HUDEP-2 (cell line): ENCODE data around the gene ARHGAP9.

Experiments
- DNase-seq, 76 experiments: peaks; one replicate each; lab custom pipeline; 2025; ENCODE audit not compliant: unreplicated experiment in 76 of 76; lab: John Stamatoyannopoulos, UW

The ARHGAP9 gene

DNA sequence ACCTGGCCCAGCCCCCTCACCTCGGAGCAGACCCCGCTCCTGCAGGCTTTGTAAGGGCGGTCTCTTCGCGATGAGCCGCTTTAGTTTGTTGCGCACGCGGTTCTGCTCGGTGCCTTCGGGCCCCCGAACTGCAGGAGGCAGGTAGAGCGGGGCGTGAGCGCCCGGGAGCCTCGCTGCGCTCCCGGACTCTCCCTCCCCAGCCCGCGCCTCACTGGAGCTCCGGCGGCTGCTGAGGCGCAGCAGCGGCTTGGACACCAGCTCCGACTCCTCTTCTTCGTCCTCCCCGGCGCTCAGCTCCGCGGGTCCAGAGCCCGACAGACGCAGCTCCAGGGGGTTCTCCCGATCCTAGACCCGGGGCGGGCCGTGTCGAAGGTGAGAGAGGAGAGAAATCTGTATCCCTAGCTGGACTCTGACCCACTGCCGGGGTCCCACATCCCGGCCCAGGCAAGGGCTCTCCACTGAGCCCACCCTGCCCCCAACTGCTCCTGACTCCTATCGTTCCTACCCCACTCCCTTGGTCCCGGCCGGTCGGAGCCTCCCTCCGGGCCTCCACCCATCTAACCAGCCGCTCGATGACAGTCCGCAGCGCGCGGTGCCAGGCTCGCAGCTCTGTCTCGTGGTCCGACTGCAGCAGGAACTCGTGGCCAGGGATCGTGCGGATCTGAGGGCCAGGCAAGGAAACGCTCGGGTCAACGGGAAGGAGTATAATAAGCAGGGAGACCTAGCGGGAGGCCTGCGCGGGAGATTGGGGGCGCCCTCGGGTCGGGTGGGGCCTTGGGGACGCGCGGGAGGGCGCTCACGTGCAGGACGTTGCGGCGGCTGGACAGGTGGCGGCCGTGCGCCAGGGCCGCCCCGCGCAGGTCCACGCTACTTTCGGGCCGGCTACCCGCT lies 4.2 kb downstream of the ARHGAP9 start:
- no peak for DNase-seq

DNA sequence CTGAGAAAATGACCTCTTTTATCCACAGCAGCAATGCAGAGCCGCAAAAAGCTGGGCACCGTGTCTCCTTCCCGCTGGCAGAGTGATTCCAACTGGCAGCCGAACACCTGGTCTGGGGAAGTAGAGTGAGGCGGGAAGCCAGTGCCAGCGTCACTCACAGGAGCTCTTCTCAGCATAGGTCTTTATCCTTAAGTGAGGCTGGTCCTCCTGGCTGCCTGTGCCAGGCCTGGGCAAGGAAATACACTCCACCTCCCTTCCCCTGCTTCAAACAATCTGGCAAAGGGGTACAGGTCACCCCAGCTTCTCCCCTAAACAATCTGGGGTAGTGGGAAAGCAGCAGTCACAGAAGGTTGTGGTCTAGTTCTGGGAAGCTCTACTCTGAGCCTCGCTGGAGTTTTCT lies 4.8 kb downstream of the ARHGAP9 start:
- DNase-seq = no peak

DNA sequence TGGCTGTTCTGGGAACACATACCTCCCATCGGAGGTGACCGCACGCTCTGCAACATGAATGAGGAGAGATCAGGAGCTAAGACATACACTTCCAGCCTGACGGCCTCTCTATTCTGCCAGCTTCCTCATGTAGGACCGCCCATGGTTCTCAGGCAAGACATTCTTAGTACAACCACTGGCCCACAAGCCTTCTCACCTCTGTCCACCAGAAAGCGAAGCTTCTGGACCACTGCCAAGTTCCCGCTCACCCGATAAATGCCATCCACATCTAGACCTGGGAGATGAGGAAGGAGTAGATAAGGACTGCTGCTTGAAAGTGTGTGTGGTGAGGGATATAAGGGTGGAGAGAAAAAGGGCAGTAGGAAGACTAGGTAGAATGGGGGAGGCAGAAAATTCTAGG lies 5.2 kb downstream of the ARHGAP9 start:
- DNase-seq = peak in 2 of 76 experiments; percentile 5 to 12

DNA sequence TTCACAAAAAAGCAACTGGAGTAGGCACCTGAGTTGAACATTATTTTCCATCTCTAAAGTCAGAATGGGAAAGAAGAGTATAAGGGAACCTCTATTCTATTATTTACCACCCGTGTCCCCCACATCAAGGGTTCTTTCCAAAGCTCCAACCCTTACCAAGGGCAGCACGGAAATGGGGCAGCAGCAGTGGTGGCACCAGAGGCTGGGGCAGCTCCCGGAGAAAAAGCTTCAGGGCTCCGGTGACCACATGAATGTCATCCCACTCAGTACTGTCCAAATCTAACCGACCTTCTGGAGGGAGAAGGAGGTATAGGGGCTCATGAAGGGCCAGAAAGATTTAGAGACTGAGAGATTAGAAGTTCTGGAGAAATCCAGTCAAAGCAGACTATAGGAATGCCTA lies 5.8 kb downstream of the ARHGAP9 start:
- DNase-seq = no peak

DNA sequence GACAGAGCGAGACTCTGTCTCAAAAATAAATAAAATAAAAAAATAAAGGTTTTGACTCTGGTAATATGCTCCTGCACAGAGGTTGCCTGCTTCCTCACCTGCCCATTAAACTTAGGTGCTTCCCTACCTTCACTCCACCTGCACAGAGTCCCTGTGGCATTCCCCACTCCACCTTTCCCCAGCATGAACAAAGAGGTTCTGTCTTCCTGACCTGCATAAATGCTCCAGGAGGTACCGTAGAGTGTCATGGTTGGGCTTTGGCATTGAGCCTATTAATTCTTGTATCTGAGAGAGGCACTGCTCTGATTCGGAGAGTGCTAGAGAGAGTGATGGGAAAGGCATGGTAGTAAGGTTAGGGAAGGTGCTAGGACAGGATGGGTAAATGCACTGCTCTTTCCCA lies 6.3 kb downstream of the ARHGAP9 start:
- no peak for DNase-seq

DNA sequence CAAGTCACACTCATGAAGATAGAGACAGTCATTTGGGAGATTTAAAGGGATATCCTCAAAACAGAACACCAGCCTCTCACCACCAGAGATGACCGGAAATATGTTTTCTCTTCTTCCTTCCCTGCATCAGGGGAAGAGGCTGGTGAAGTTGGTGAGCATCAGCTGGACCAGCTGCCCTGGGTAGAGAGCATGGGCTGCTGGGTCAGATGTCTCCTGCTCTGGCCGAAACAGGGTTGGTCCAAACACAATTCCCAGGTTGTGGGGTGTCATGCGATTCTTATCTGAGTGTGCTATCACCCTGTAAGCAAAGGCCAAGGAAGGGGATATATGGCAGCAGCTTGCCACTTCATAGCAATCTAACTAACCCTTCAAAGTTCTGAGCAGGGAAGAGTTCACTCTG lies 7.3 kb downstream of the ARHGAP9 start:
- DNase-seq = no peak

DNA sequence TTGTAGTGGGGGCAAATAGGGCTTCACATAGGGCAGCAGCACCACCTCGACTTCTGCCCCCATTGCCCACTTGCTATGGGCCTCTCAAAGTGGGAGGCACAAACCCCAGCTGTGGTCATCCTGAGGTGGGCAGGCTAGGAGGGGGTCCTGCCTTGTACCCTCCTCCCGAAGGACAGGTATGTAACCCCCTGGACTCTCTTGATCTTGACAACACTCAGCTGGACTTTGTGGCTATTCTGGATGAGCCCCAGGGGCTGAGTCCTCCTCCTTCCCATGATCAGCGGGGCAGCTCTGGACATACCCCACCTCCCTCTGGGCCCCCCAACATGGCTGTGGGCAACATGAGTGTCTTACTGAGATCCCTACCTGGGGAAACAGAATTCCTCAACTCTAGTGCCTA lies 8.0 kb downstream of the ARHGAP9 start:
- no peak for DNase-seq

DNA sequence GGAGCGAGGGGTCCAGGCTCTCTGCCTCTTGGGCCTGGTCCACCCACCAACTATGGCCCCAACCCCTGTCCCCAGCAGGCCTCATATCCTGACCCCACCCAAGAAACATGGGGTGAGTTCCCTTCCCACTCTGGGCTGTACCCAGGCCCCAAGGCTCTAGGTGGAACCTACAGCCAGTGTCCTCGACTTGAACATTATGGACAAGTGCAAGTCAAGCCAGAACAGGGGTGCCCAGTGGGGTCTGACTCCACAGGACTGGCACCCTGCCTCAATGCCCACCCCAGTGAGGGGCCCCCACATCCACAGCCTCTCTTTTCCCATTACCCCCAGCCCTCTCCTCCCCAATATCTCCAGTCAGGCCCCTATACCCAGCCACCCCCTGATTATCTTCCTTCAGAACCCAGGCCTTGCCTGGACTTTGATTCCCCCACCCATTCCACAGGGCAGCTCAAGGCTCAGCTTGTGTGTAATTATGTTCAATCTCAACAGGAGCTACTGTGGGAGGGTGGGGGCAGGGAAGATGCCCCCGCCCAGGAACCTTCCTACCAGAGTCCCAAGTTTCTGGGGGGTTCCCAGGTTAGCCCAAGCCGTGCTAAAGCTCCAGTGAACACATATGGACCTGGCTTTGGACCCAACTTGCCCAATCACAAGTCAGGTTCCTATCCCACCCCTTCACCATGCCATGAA lies 8.6 kb downstream of the ARHGAP9 start:
- DNase-seq = no peak

DNA sequence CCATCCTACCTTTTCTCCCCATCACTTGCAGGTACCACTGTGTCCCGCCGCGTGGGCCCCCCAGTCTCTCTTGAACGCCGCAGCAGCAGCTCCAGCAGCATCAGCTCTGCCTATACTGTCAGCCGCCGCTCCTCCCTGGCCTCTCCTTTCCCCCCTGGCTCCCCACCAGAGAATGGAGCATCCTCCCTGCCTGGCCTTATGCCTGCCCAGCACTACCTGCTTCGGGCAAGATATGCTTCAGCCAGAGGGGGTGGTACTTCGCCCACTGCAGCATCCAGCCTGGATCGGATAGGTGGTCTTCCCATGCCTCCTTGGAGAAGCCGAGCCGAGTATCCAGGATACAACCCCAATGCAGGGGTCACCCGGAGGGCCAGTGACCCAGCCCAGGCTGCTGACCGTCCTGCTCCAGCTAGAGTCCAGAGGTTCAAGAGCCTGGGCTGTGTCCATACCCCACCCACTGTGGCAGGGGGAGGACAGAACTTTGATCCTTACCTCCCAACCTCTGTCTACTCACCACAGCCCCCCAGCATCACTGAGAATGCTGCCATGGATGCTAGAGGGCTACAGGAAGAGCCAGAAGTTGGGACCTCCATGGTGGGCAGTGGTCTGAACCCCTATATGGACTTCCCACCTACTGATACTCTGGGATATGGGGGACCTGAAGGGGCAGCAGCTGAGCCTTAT lies 9.2 kb downstream of the ARHGAP9 start:
- DNase-seq = no peak

DNA sequence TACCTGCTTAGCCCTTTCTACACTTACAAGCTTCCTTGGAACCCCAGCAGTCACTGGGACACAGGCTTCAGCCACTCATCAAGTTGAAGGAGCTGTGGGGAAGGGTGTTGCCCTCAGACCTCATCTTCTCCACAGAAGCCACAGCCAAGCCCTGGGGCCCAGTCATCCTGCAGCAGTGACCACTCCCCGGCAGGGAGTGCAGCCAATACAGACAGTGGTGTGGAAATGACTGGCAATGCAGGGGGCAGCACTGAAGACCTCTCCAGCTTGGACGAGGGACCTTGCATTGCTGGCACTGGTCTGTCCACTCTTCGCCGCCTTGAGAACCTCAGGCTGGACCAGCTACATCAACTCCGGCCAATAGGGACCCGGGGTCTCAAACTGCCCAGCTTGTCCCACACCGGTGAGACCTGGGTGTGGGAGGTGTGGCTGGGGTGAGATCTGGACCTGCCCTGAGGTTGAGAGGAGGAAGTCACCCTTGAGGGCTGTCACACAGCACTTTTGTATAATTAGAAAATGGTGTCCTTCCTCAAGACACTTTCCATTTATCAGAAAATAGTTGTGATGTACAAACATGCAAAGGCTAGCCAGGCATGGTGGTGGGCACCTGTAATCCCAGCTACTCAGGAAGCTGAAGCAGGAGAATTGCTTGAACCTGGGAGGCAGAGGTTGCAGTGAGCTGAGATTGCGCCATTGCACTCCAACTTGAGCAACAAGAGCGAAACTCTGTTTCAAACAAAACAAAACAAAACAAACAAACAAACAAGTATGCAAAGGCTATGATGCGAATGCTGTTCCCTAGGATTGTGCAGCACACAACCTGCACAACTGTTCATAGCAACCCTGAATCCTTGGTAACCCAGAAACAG lies 10.1 kb downstream of the ARHGAP9 start:
- DNase-seq = peak in 8 of 76 experiments; percentile 9 to 27 (median 14)

DNA sequence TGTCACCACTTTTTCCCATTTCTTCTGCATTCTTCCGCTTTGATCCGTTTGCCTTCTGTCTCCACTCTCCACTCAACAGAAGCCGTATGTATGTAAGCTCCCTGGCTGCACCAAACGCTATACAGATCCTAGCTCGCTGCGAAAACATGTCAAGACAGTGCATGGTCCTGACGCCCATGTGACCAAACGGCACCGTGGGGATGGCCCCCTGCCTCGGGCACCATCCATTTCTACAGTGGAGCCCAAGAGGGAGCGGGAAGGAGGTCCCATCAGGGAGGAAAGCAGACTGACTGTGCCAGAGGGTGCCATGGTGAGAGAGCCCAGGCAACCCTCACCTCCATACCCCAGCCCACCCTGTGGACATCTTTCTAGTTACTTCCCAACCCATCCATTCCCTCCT lies 11.8 kb downstream of the ARHGAP9 start:
- DNase-seq = no peak

DNA sequence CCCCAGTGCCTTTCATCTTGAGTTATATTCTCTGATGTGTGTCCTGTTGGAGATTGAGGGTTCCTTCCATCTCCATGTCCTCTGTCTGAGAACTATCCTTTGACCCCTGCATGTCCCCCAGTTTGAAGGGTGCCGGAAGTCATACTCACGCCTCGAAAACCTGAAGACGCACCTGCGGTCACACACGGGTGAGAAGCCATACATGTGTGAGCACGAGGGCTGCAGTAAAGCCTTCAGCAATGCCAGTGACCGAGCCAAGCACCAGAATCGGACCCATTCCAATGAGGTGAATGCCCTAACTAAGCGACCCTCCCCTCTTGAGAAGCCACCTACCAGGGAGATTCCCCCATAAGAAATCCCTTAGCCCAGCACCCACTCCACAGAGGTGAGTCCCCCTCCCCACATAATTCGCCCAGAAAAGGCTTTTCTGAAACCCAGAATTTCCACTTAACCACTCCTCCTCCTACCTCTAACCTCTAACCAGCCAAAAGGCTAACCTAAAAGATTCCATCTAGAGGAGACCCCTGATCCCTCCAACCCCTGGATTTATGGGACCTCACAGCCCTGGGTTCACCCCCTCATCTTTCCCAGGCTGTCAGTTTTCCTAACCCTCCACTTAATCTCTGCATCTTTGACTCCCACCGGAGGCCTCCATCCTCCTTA lies 12.3 kb downstream of the ARHGAP9 start:
- no peak for DNase-seq

DNA sequence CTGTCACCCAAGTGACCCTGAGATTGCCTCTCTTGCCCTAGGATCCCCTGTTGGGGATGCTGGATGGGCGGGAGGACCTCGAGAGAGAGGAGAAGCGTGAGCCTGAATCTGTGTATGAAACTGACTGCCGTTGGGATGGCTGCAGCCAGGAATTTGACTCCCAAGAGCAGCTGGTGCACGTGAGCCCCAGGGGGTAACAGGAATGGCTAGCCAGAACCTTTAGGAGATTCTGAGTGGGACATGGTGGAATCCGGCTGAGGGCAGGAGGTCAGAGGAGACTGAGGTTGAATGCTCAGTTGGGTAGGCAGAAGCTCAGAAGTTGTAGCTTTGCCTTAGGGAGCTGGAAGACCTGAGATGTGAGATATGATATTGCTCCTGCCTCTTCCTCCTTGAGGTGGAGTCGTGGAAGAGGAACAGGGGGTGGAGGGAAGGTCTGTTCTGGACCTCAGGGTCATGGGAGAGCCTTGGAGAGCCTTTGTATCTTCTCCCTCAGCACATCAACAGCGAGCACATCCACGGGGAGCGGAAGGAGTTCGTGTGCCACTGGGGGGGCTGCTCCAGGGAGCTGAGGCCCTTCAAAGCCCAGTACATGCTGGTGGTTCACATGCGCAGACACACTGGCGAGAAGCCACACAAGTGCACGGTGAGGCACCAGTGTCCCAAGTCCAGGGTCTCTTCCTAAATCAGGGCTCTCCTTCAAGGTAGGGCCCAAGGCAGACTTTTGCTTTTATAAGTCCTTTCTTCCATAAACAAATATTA lies 13.7 kb downstream of the ARHGAP9 start:
- DNase-seq = no peak

DNA sequence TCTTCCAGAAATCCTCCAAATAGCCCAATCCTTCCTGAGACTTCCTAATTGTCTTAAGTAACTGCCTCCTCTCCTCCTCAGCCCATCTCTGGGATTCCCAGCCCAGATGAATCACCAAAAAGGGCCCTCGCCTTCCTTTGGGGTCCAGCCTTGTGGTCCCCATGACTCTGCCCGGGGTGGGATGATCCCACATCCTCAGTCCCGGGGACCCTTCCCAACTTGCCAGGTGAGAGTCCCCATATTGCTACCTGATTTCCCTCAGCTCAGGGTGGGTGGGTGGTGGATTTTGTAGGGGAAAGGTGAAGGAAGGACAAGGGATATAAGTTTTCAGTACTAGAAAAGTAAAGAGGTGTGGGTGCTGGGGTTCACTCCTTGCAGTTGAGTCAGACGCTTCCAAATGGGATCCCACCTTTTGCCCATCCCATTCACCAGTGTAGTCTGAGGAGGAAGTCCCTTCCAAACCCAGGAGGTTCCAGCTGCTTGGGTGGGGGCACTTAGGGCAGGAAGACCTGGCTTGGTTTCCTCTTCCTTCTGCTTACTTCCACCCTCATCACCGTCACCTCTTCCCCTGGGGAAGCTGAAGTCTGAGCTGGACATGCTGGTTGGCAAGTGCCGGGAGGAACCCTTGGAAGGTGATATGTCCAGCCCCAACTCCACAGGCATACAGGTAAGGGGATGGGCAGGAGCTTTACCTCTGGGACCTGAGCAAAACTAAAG lies 14.5 kb downstream of the ARHGAP9 start:
- DNase-seq = no peak

DNA sequence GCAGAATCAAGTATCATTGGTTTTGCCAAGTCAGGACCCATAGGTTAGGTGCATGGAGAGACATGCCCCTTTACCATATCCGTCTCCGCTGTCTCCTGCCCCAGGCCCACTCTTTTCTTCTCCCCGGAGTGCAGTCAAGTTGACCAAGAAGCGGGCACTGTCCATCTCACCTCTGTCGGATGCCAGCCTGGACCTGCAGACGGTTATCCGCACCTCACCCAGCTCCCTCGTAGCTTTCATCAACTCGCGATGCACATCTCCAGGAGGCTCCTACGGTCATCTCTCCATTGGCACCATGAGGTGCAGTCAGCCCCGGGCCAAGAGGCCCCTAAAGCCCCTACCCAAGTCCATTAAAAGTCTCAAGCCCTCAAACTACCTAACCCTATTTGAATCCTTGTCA lies 15.1 kb downstream of the ARHGAP9 start:
- DNase-seq = no peak

DNA sequence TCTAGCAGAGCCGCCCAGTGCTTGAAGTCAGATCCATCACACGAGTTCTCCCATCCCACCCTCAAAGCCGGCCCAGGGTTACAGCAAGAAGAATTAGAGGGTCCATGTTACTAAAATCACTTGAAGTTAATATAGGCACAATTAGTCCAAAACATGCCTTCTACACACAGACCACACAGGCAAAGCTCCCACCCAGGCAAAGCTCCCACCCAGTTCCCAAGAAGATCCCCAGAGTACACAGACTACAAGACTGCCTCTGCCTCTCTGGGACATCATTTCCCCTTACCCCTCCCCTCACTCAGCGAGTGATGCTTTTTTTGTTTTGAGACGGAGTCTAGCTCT lies 16.8 kb downstream of the ARHGAP9 start:
- DNase-seq = no peak

DNA sequence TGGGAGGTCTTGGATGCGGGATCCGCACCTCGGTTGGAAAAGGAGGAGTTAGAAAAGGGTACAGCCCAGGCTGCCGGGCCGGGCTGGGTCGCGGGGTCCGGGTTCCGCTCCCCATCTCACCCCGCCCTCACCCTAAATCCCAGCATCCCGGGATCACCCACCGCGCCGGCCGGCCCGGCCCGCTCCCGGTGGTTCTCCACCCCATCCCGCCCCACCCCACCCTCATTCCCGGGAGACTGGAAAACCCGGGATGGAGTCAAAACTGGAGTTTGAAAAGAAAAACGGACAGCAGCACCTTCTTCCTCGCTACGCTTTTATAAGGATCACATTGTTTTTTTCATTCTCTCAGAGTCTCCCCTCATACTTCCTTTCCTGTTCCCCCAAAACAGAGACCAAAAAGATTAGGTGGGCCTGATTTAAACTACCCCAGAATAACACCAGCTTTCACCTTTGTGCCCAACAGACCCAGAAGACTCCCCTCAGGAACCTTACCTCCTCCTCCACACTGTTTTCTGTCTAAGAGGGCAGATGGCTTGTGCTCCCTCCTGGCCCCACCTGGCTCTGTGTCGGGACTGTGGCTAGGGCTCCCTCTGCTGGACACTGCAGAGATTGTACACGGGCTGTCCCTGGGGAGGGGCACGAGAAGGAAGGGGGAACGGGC lies 17.3 kb downstream of the ARHGAP9 start:
- peak in 72 of 76 experiments; percentile 16 to 89 (median 72) for DNase-seq

DNA sequence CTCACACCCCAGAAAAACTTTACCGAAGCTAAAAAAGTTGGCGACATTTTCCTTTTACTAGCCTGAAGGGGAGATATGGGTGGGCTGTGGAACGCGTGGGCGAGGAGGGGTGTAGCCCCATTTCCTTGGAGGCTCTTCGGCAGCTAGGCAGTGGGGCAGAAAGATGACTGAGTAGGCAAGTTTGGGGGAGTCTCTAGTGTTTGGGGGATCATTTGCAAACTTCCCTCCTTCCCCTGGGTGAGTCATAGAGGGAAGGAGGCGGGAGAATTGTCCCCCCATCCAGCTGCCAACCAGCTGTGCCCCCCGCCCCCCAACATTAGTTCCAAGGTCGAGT lies 17.8 kb downstream of the ARHGAP9 start:
- DNase-seq = no peak
